SH-SY5Y (cell line): Measurements from ENCODE around the gene SEMA6B.

Experiments
- GATA2 ChIP-seq: IDR thresholded peaks from 2 replicates; pipeline ENCODE4 v1.6.1; 2011; ENCODE audit warnings: mild to moderate bottlenecking, low read depth, low read length
- GATA3 ChIP-seq: IDR thresholded peaks from 2 replicates; pipeline ENCODE4 v1.6.1; 2011; ENCODE audit warnings: low read depth, mild to moderate bottlenecking, low read length, moderate library complexity

GRCh38 chr19:4510435-4511255 is 48.8 kb downstream of the SEMA6B start:
- no peak for TF ChIP-seq GATA2
- TF ChIP-seq GATA3 = no peak
